H9 (cell line): ENCODE data around the gene ENTPD1. TPM values are rescaled to one million over a fixed set of nuclear protein-coding genes. Genes with fewer than 3 reads are reported as not detected.

Experiments used
- DNase-seq: peaks from one replicate; pipeline ENCODE4 v3.0.0-alpha.2; 2017
- H2AFZ ChIP-seq: one replicate; pipeline ENCODE4 v1.6.1; 2013; ENCODE audit warnings: mild to moderate bottlenecking, low read length, control low read depth, moderate library complexity
- H2AK5ac ChIP-seq: 2 replicates; pipeline ENCODE4 v1.6.1; 2013; ENCODE audit warnings: low read length, control low read depth, mixed read lengths; ENCODE audit not compliant: insufficient read length
- H2BK120ac ChIP-seq: one replicate; pipeline ENCODE4 v1.6.1; 2013; ENCODE audit warnings: low read depth, mild to moderate bottlenecking, low read length, control low read depth, inconsistent platforms; ENCODE audit not compliant: poor library complexity, severe bottlenecking
- H2BK12ac ChIP-seq: 2 replicates; pipeline ENCODE4 v1.6.1; 2013; ENCODE audit warnings: low read length, control low read depth, mixed read lengths, low read depth; ENCODE audit not compliant: insufficient read length
- H2BK15ac ChIP-seq: 2 replicates; pipeline ENCODE4 v1.6.1; 2013; ENCODE audit warnings: low read depth, low read length, control low read depth
- H2BK20ac ChIP-seq: one replicate; pipeline ENCODE4 v1.6.1; 2013; ENCODE audit warnings: low read depth, mild to moderate bottlenecking, low read length, control low read depth, inconsistent platforms; ENCODE audit not compliant: poor library complexity, severe bottlenecking
- H2BK5ac ChIP-seq: 2 replicates; pipeline ENCODE4 v1.6.1; 2013; ENCODE audit warnings: low read length, control low read depth, mixed read lengths; ENCODE audit not compliant: insufficient read length
- H3K14ac ChIP-seq: 2 replicates; pipeline ENCODE4 v1.6.1; 2013; ENCODE audit warnings: low read length, control low read depth; ENCODE audit not compliant: insufficient read depth
- H3K18ac ChIP-seq: 2 replicates; pipeline ENCODE4 v1.6.1; 2013; ENCODE audit warnings: low read depth, mild to moderate bottlenecking, mixed read lengths, low read length, control low read depth; ENCODE audit not compliant: insufficient read length
- H3K23ac ChIP-seq: 2 replicates; pipeline ENCODE4 v1.6.1; 2013; ENCODE audit warnings: low read length, control low read depth, mixed read lengths, low read depth; ENCODE audit not compliant: insufficient read length
- H3K23me2 ChIP-seq: 2 replicates; pipeline ENCODE4 v1.6.1; 2013; ENCODE audit warnings: low read depth, mild to moderate bottlenecking, mixed read lengths, low read length, control low read depth; ENCODE audit not compliant: insufficient read length, poor library complexity, severe bottlenecking
- H3K27ac ChIP-seq: 2 replicates; pipeline ENCODE4 v1.5.1; 2013; ENCODE audit warnings: low read length, control low read depth, mixed read lengths, low read depth; ENCODE audit not compliant: insufficient read length
- H3K27me3 ChIP-seq: 2 replicates; pipeline ENCODE4 v1.6.1; 2013; ENCODE audit warnings: low read length, control low read depth, inconsistent platforms; ENCODE audit not compliant: insufficient read depth
- H3K4ac ChIP-seq: 2 replicates; pipeline ENCODE4 v1.6.1; 2013; ENCODE audit warnings: low read depth, mild to moderate bottlenecking, control low read depth, inconsistent platforms, low read length, moderate library complexity
- H3K4me1 ChIP-seq: 2 replicates; pipeline ENCODE4 v1.6.1; 2013; ENCODE audit warnings: low read length, control low read depth, inconsistent platforms; ENCODE audit not compliant: insufficient read depth
- H3K4me2 ChIP-seq: 2 replicates; pipeline ENCODE4 v1.6.1; 2013; ENCODE audit warnings: low read length, control low read depth, mixed read lengths; ENCODE audit not compliant: insufficient read length, insufficient read depth
- H3K56ac ChIP-seq: 2 replicates; pipeline ENCODE4 v1.6.1; 2013; ENCODE audit warnings: low read depth, mild to moderate bottlenecking, mixed read lengths, low read length, control low read depth; ENCODE audit not compliant: insufficient read length
- H3K79me1 ChIP-seq: 2 replicates; pipeline ENCODE4 v1.6.1; 2013; ENCODE audit warnings: low read depth, mild to moderate bottlenecking, moderate library complexity, low read length, control low read depth, inconsistent platforms; ENCODE audit not compliant: insufficient read depth, poor library complexity, severe bottlenecking
- H3K79me2 ChIP-seq: 2 replicates; pipeline ENCODE4 v1.6.1; 2013; ENCODE audit warnings: low read length, control low read depth, inconsistent platforms; ENCODE audit not compliant: insufficient read depth
- H3K9ac ChIP-seq: 2 replicates; pipeline ENCODE4 v1.6.1; 2013; ENCODE audit warnings: low read length, control low read depth, mixed read lengths; ENCODE audit not compliant: insufficient read length; ENCODE audit errors: extremely low read depth
- H3K9me3 ChIP-seq: one replicate; pipeline ENCODE4 v1.6.1; 2013; ENCODE audit warnings: low read depth, low read length, inconsistent platforms; ENCODE audit not compliant: control insufficient read depth
- H3T11ph ChIP-seq: one replicate; pipeline ENCODE4 v1.6.1; 2013; ENCODE audit warnings: mild to moderate bottlenecking, low read length, control low read depth, inconsistent platforms
- H4K20me1 ChIP-seq: one replicate; pipeline ENCODE4 v1.6.1; 2013; ENCODE audit not compliant: control insufficient read depth, insufficient read length, insufficient read depth
- H4K5ac ChIP-seq: 2 replicates; pipeline ENCODE4 v1.6.1; 2013; ENCODE audit warnings: low read depth, mild to moderate bottlenecking, mixed read lengths, low read length, control low read depth; ENCODE audit not compliant: insufficient read length
- H4K8ac ChIP-seq: replicated peaks from 2 replicates; pipeline ENCODE4 v1.6.1; 2013; ENCODE audit warnings: low read length, control low read depth, mixed read lengths, low read depth; ENCODE audit not compliant: insufficient read length
- H4K91ac ChIP-seq: 2 replicates; pipeline ENCODE4 v1.6.1; 2013; ENCODE audit warnings: low read depth, mild to moderate bottlenecking, moderate library complexity, mixed read lengths, low read length, control low read depth; ENCODE audit not compliant: insufficient read length
- H3K27ac Mint-ChIP-seq, 3 experiments: 2 replicates in 2 of 3; 3 replicates in 1 of 3; pipeline ENCODE4 v1.8.0; 2020 to 2021; ENCODE audit warnings: mixed read lengths in 3 of 3, mild to moderate bottlenecking in 1 of 3, moderate library complexity in 1 of 3
- H3K27me3 Mint-ChIP-seq: 2 replicates; pipeline ENCODE4 v1.8.0; 2021; ENCODE audit warnings: low read depth, mild to moderate bottlenecking, moderate library complexity, mixed read lengths
- H3K36me3 Mint-ChIP-seq, 3 experiments: 2 replicates in 2 of 3; 3 replicates in 1 of 3; pipeline ENCODE4 v1.8.0; 2020 to 2021; ENCODE audit warnings: low read depth in 3 of 3, mixed read lengths in 3 of 3; ENCODE audit not compliant: insufficient read depth in 1 of 3
- H3K4me1 Mint-ChIP-seq, 2 experiments: 2 replicates each; pipeline ENCODE4 v1.8.0; 2020; ENCODE audit warnings: mixed read lengths in 2 of 2
- H3K4me3 Mint-ChIP-seq, 2 experiments: 2 replicates in 1 of 2; 3 replicates in 1 of 2; pipeline ENCODE4 v1.8.0; 2020 to 2021; ENCODE audit warnings: mild to moderate bottlenecking in 2 of 2, mixed read lengths in 2 of 2, moderate library complexity in 1 of 2
- H3K9me3 Mint-ChIP-seq, 2 experiments: 2 replicates in 1 of 2; 3 replicates in 1 of 2; pipeline ENCODE4 v1.8.0; 2020; ENCODE audit warnings: mild to moderate bottlenecking in 2 of 2, mixed read lengths in 2 of 2, moderate library complexity in 1 of 2
- CTCF ChIP-seq: fragments of 200-600 bp; sonication (generic); conservative IDR thresholded peaks from 3 replicates; pipeline ENCODE4 v1.8.0; 2021; ENCODE audit warnings: antibody characterized with exemption, mild to moderate bottlenecking
- total RNA-seq: library from RNA; stranded (reverse); gene quantifications from 2 replicates; pipeline ENCODE4 v1.2.1, GENCODE V29; 2021

ENTPD1 gene
- total RNA-seq, 1 experiment from 2014 or later = 1.9 TPM

- no peaks in the 10 kb centered on the region for H3K4me1 ChIP-seq
- no peak overlapping the region for H2BK12ac ChIP-seq
- H2AFZ ChIP-seq = no peak overlapping the region
- no peak overlapping the region for H2BK5ac ChIP-seq
- no peak overlapping the region for H2BK20ac ChIP-seq
- H3T11ph ChIP-seq = no peak overlapping the region
- H3K23me2 ChIP-seq = no peaks in the 10 kb centered on the region
- no peak overlapping the region for H4K8ac ChIP-seq
- no peak overlapping the region for H3K14ac ChIP-seq
- no peak overlapping the region for H3K56ac ChIP-seq
- H4K91ac ChIP-seq = no peak overlapping the region
- no peak overlapping the region for H3K4ac ChIP-seq
- H3K27ac Mint-ChIP-seq = no peak overlapping the region
- no peak overlapping the region for H3K4me2 ChIP-seq
- no peaks in the 10 kb centered on the region for H3K9me3 ChIP-seq
- no peaks in the 10 kb centered on the region; the same call in none of the 2 replicates for H3K27me3 Mint-ChIP-seq
- no peaks in the 10 kb centered on the region for H3K27me3 ChIP-seq
- no peaks in the 10 kb centered on the region for H3K79me1 ChIP-seq
- no peak overlapping the region for H4K5ac ChIP-seq
- no peak overlapping the region for H3K9ac ChIP-seq
- no peak for DNase-seq
- H2BK15ac ChIP-seq = no peak overlapping the region
- no peak for TF ChIP-seq CTCF
- H3K18ac ChIP-seq = no peak overlapping the region
- H3K27ac ChIP-seq = no peak overlapping the region
- no peak overlapping the region for H2BK120ac ChIP-seq
- no peak overlapping the region for H2AK5ac ChIP-seq
- H3K79me2 ChIP-seq = no peaks in the 10 kb centered on the region
- peaks cover 0 to 2% (median 1%) of the 10 kb centered on the region in 3 experiments; a peak in 4 of 7 replicates for H3K36me3 Mint-ChIP-seq
- H3K23ac ChIP-seq = no peak overlapping the region
- H3K4me1 Mint-ChIP-seq = no peaks in the 10 kb centered on the region
- no peak overlapping the region for H3K4me3 Mint-ChIP-seq
- peaks cover under 1 to 1% of the 10 kb centered on the region in 2 experiments; a peak in 4 of 5 replicates for H3K9me3 Mint-ChIP-seq
- H4K20me1 ChIP-seq = no peaks in the 10 kb centered on the region
Observed at GRCh38 chr10:95850791-95851190, 94.8 kb downstream of the ENTPD1 start.
